ENCODE data around the gene MN1.

DNA sequence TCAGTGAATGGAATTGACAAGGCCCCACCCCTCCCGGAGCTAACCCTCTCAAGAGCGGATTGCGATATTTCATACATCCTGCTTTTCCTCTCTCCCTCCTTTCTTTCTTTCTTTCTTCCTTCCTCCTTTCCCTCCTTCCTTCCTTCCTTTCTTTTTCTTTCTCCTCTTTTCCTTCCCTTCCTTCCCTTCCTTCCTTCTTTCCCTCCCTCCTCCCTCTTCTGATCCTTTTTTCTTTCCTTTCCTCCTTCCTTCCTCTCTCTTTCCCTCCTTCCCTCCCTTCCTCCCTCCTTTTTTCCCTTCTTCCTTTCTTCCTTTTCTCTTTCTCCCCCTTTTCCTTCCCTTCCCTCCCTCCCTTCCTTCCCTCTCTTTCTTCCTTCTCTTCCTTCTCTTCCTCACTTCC, 15.0 kb upstream of the MN1 start:
- no peak for TF ChIP-seq POLR2AphosphoS5 (IDR thresholded peaks at IDR 0.05; ENCODE audit: borderline replicate concordance, low read depth, low read length)
- TF ChIP-seq EZH2 (IDR thresholded peaks at IDR 0.05) = no peak
